Measurements from ENCODE around the gene ADGRG3. TPM values are rescaled to one million over a fixed set of nuclear protein-coding genes. Genes with fewer than 3 reads are reported as not detected.
A peak's percentile ranks its signal among the peaks of the same experiment; 100 is the strongest.

ADGRG3 gene
- total and polyA plus RNA-seq, 2 of the 8 experiments (the other 6 are each of a cell fraction or from before 2014, with no cell fraction given): 0.28 to 0.98 TPM

GRCh38 chr16:57667048-57667525 is 1.0 kb upstream of the ADGRG3 start:
- H3K36me3 ChIP-seq (ENCODE audit: control insufficient read depth in 2 of 4, insufficient read depth in 4 of 4, low read length in 3 of 4): no peaks in the 10 kb centered on the region
- no peaks in the 10 kb centered on the region for H3K79me1 ChIP-seq (ENCODE audit: low read depth, low read length)
- H4K5ac ChIP-seq (ENCODE audit: insufficient read length, low read depth, low read length): no peak overlapping the region
- POLR2A ChIA-PET (ENCODE audit: partially characterized antibody): interaction anchor here (1.1 to 1.2 kb wide), 3 partner anchors 10 to 334 kb away, joined by 3 read pairs; partner anchors contain the start of gene USB1
- FAIRE-seq: no peak
- peaks cover 0 to 4% (median 0%) of the 10 kb centered on the region in 4 experiments; a peak in 3 of 7 replicates for H3K4me1 ChIP-seq (replicated peaks in 1 of 4; ENCODE audit: control insufficient read depth in 3 of 4, insufficient read depth in 4 of 4, low read length in 3 of 4)
- CTCF ChIA-PET (ENCODE audit: partially characterized antibody): interaction anchor here (0.6 to 6.7 kb wide), 27 partner anchors 9 to 268 kb away, joined by 3 to 47 read pairs (median 4); no protein-coding TSS in a partner anchor
- H3K4me3 ChIP-seq (ENCODE audit: extremely low read depth in 1 of 4, insufficient read depth in 2 of 4, low read depth in 3 of 4, low read length in 4 of 4): no peak overlapping the region
- no peak overlapping the region for H3K4ac ChIP-seq (replicated peaks; ENCODE audit: insufficient read length, low read depth, low read length)
- no peaks in the 10 kb centered on the region for H3K9me3 ChIP-seq (ENCODE audit: insufficient read depth in 2 of 2, low read depth in 1 of 2, low read length in 1 of 2)
- WGBS, 2 experiments (ENCODE audit: extremely low coverage in 1 of 2, insufficient coverage in 1 of 2, insufficient read length in 1 of 2, insufficient replicate concordance in 2 of 2, low coverage in 1 of 2, low lambda C conversion rate in 2 of 2, missing lambda C conversion rate in 1 of 2): 93% methylated on average over 3 of the region's 5 CpGs; no CpG with 5 or more reads in 1 of the 2 experiments
- no peak overlapping the region for H3K56ac ChIP-seq (replicated peaks; ENCODE audit: insufficient read length, low read depth, low read length)
- H3K23me2 ChIP-seq (ENCODE audit: low read depth, low read length): no peaks in the 10 kb centered on the region
- no peak overlapping the region for H4K91ac ChIP-seq (replicated peaks; ENCODE audit: insufficient read length, low read length)
- H3K14ac ChIP-seq (ENCODE audit: insufficient read length): no peak overlapping the region
- no peaks in the 10 kb centered on the region for H3K79me2 ChIP-seq (ENCODE audit: control insufficient read depth in 1 of 2, insufficient read depth in 2 of 2, low read length in 2 of 2)
- no peak overlapping the region for H2BK15ac ChIP-seq (ENCODE audit: low read length)
- no peak overlapping the region for H3K18ac ChIP-seq (ENCODE audit: extremely low read depth, low read length)
- no peak overlapping the region for H3K23ac ChIP-seq (ENCODE audit: insufficient read length)
- no peak overlapping the region for H2BK12ac ChIP-seq (ENCODE audit: low read depth, low read length)
- no peaks in the 10 kb centered on the region for H4K20me1 ChIP-seq (replicated peaks in 1 of 2; ENCODE audit: control insufficient read depth in 1 of 2, insufficient read depth in 2 of 2, low read length in 2 of 2)
- H2BK120ac ChIP-seq (replicated peaks; ENCODE audit: low read depth, low read length): no peak overlapping the region
- no peak overlapping the region for H2AFZ ChIP-seq (ENCODE audit: low read length)
- no peak overlapping the region for H2BK20ac ChIP-seq (ENCODE audit: low read length)
- H2BK5ac ChIP-seq (ENCODE audit: low read depth, low read length): no peak overlapping the region
- peak overlapping the region; percentile 19; the same call in 1 of the 2 replicates for H4K8ac ChIP-seq (ENCODE audit: extremely low read depth, insufficient read depth, low read length)
- no peaks in the 10 kb centered on the region for H3K27me3 ChIP-seq (replicated peaks in 1 of 4; ENCODE audit: control insufficient read depth in 3 of 4, extremely low read depth in 1 of 4, insufficient read depth in 3 of 4, low read length in 3 of 4)
- TF ChIP-seq CBX5 (IDR thresholded peaks at IDR 0.05; ENCODE audit: low read depth, low read length) (no peak), RAD21 (IDR thresholded peaks at IDR 0.05 in 1 of 2, conservative IDR thresholded peaks at IDR 0.05 in 1 of 2; ENCODE audit: low read depth in 2 of 2, low read length in 2 of 2) (no peak), TCF12 (IDR thresholded peaks at IDR 0.05; ENCODE audit: low read depth, low read length) (no peak)
- no peak overlapping the region for H3K4me2 ChIP-seq (ENCODE audit: insufficient read depth in 1 of 2, low read depth in 2 of 2, low read length in 2 of 2)
- H3K27ac ChIP-seq (ENCODE audit: low read depth, low read length): no peak overlapping the region
- H2AK5ac ChIP-seq (ENCODE audit: low read depth, low read length): no peak overlapping the region
- DNase-seq (ENCODE audit: low read depth in 1 of 2, low spot score in 2 of 2): no peak
- no peak overlapping the region for H3K9ac ChIP-seq (replicated peaks in 1 of 4; ENCODE audit: extremely low read depth in 1 of 4, low read depth in 3 of 4, low read length in 3 of 4)
